ENCODE data around the gene ALPG.

Gene ALPG

GRCh38 chr2:232460171-232460570, 53.5 kb downstream of the ALPG start:
- DNase-seq, result no peak

All from activated effector memory CD4-positive, alpha-beta T cell treated with Interleukin-2 at 50 U/mL for 16 hours (primary cell).